Fibroblast of skin of back (primary cell): Measurements from ENCODE around the gene SCAF1. TPM values are rescaled to one million over a fixed set of nuclear protein-coding genes. Genes with fewer than 3 reads are reported as not detected.

Experiments used
- DNase-seq: peaks from one replicate; pipeline ENCODE4 v3.0.0-alpha.2; 2013
- polyA plus RNA-seq, 2 experiments: library from polyadenylated mRNA; unstranded; fragments of 120-200 nt; gene quantifications; one replicate each; pipeline ENCODE4 v1.2.1, GENCODE V29; 2013; ENCODE audit not compliant: insufficient read length in 2 of 2

The SCAF1 gene
- 60.1 TPM for polyA plus RNA-seq (2013, experiment 1 of 2; ENCODE audit: insufficient read length)
- polyA plus RNA-seq (2013, experiment 2 of 2; ENCODE audit: insufficient read length), result 41.8 TPM

- DNase-seq, result peak; percentile 99
Measured at GRCh38 chr19:49641688-49642491, at the start of gene SCAF1. Gene SCAF1 (plus strand): TSS chr19:49642209. CDS start chr19:49645027, 2,818 bp downstream.

- peak; percentile 16 for DNase-seq
Measured at GRCh38 chr19:49592486-49593232, 49.4 kb upstream of the SCAF1 start.

DNA sequence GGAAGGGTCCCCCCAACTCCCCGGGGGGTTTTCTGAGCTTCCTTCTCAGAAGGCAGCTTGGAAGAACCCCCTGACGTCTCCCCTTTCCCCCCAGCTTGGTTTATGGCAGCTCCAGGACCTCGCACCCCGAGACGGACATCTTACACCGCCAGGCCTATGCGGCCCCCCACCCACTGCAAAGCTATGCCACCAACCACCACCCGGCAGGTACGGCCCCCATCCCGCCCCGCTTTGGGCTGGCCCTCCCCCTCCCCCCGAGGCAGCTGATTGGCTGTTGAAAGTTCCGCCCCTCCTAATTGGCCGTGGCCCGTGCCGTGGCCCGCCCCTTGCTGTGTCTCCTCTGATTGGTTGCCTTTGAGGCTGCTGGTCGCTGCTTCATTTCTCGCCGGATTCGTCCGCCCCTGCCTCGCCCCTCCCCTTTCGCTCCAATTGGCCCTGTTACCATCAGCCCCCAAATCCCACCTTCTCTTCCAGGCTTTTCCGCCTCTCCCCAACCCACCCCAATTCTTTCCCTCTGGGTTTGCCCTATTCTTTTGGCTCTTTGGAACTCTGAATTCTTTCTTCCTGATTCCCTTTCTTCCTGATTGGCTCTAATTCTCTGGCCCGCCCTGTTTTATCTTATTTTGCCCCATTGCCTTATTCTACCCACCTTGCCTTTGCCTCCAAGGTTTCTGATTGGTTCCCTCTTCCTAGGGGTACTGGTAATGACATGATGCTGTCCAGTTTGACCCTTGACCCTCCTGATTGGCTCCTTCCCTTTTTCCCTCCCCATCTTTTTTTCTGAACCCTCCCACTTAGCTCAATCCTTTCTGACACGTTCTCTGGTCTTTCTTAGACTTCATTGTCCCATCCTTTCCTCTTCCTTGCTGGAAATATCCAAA lies 48.5 kb upstream of the SCAF1 start:
- DNase-seq, result peak; percentile 93

GRCh38 chr19:49594157-49594992 lies 47.6 kb upstream of the SCAF1 start:
- no peak for DNase-seq

GRCh38 chr19:49594993-49595818 lies 46.8 kb upstream of the SCAF1 start:
- no peak for DNase-seq

DNA sequence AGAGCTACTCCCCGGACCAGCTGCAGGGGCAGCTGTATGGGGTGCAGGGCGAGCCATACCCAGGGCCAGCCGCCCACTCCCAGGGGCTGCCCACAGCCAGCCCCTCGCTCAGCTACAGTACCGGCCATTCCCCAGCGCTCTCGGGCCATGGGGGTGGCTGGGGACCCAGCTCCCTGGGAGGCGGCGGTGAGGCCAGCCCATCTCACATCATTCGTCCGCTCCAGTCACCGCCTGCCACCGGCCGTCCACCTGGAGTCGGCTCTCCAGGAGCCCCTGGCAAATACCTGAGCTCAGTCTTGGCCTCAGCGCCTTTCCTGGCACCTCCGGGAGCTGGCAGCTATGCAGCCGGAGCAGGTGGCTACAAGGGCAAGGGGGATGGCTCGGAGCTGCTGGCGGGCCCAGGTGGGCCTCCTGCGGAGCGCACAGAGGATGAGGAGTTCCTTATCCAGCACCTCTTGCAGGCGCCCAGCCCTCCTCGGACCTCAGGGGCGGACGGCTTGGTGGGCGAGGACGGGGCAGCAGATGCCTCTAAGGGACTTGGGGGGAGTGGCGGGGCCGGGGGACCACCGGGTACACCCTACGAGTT lies 46.1 kb upstream of the SCAF1 start:
- no peak for DNase-seq

GRCh38 chr19:49596407-49596806 lies 45.6 kb upstream of the SCAF1 start:
- DNase-seq, result no peak

DNA sequence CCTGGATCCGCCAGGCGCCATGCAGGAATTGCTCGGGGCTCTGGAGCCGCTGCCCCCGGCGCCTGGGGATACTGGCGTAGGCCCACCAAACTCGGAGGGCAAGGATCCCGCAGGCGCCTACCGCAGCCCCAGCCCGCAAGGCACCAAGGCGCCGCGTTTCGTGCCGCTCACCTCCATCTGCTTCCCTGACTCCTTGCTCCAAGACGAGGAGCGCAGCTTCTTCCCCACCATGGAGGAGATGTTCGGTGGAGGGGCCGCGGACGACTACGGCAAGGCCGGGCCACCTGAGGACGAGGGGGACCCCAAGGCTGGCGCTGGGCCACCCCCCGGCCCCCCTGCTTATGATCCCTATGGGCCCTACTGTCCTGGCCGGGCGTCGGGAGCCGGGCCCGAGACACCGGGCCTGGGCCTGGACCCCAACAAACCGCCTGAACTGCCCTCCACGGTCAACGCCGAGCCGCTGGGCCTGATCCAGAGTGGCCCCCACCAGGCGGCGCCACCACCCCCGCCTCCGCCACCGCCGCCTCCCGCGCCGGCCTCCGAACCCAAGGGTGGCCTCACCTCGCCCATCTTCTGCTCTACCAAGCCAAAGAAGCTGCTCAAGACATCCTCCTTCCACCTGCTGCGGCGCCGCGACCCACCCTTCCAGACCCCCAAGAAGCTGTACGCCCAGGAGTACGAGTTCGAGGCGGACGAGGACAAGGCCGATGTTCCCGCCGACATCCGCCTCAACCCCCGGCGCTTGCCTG lies 44.9 kb upstream of the SCAF1 start:
- DNase-seq, result no peak

DNA sequence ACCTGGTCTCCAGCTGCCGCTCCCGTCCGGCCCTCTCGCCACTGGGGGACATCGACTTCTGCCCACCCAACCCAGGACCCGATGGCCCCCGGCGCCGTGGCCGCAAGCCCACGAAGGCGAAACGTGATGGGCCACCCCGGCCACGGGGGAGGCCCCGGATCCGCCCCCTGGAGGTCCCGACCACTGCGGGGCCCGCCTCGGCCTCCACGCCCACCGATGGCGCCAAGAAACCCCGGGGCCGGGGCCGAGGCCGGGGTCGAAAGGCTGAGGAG lies 44.4 kb upstream of the SCAF1 start:
- no peak for DNase-seq

DNA sequence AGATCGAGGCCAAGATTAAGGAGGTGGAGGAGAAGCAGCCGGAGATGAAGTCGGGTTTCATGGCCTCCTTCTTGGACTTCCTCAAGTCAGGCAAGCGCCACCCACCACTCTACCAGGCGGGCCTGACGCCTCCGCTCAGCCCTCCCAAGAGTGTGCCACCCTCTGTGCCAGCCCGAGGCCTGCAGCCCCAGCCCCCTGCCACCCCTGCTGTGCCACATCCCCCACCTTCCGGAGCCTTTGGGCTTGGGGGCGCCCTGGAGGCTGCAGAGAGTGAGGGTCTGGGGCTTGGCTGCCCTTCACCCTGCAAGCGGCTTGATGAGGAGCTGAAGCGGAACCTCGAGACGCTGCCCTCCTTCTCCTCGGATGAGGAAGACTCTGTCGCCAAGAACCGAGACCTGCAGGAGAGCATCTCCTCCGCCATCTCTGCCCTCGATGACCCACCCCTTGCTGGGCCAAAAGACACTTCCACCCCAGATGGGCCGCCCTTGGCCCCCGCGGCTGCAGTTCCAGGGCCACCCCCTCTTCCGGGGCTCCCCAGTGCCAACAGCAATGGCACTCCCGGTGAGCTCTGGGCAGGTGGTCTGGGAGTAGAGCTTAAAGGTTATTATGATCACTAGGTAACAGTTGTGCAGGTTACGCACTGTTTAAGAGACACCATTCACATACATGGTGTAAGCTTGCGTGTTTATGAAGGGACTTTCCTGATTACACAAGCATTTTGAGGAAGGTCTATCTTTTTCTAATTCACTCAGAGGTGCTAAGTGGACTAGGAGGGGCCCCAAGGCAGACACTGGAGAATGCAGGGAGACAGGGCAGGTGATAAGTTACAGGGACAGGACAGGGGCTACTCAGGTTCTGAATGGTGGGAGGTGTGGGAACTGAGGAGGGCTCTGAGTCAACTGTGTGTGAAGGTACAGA lies 42.4 kb upstream of the SCAF1 start:
- no peak for DNase-seq

- DNase-seq, result no peak
Measured at GRCh38 chr19:49601482-49602038, 40.4 kb upstream of the SCAF1 start.

DNA sequence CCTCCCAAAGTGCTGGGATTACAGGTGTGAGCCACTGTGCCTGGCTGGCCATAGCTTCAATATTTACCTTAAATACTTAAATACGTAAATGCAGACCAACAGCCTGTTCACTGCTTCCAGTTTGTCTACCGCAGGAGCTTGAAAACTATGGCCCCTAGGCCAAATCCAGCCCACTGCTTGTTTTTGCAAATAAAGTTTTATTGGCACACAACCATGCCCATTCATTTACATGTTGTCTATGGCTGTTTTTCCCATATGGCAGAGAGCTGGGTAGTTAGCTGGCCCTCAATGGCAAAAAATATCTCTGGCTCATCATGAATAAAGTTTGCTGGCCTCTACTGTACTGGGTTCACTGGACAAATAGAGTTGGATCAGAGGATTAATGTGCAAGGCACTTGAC lies 39.2 kb upstream of the SCAF1 start:
- DNase-seq, result no peak

DNA sequence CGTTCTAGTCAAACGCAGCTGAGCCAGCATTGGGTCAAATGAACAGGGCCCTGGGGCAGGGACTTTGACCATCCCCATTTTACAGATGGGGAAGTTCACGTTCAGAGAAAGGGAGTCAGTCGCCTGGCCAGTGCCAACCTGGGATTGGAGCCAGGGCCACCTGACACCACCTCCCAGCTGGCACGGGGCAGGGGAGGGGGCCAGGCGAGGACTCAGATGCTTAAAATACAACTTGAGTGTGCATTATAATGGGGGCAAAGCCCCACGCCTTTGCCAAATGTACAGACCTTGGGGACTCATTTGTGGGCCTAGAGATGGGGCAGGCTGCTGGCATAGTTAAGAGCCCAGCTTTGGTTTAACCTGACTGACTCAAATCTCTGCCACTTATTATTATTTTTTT lies 36.4 kb upstream of the SCAF1 start:
- DNase-seq, result no peak

- DNase-seq, result no peak
Measured at GRCh38 chr19:49609499-49610092, 32.4 kb upstream of the SCAF1 start.

GRCh38 chr19:49613374-49613773 lies 28.6 kb upstream of the SCAF1 start:
- DNase-seq, result no peak

- peak; percentile 85 for DNase-seq
Measured at GRCh38 chr19:49614096-49614833, 27.7 kb upstream of the SCAF1 start.

- no peak for DNase-seq
Measured at GRCh38 chr19:49615861-49616260, 26.1 kb upstream of the SCAF1 start.
